TTC549 (cell line): ENCODE data around the gene CPLANE2.

Source experiments
- FAIRE-seq: peaks from 2 replicates; lab custom pipeline; 2012; peaks lifted over from hg19 to GRCh38; lab: Jason Lieb, UNC

CPLANE2 gene

DNA sequence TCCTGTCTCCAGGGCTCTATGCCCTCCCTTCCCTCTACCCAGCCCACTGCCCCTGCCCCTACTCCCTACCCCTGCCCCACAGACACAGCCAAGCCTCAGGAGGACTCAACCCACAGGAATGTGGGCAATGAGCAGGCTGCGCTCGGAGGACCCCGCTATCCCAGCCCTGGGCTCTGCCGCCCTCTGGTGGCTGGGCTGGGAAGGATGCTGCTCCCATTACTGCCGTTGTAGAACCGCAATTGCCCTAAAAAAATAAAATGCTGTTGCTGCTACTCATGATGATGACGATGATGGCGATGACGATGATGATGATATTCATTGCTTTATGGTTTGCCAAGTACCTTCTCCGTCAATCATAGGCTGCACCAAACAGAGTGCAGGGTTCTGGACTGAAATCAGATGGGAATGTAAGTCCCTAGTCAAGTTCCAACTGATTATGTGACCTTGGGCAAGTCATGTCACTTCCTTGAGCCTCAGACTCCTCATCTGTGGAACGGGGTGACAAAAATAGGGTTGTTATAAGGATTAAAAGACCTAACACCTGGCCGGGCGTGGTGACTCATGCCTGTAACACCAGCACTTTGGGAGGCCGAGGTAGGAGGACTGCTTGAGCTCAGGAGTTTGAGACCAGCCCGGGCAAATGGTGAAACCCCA lies 49.1 kb downstream of the CPLANE2 start:
- FAIRE-seq, result no peak

DNA sequence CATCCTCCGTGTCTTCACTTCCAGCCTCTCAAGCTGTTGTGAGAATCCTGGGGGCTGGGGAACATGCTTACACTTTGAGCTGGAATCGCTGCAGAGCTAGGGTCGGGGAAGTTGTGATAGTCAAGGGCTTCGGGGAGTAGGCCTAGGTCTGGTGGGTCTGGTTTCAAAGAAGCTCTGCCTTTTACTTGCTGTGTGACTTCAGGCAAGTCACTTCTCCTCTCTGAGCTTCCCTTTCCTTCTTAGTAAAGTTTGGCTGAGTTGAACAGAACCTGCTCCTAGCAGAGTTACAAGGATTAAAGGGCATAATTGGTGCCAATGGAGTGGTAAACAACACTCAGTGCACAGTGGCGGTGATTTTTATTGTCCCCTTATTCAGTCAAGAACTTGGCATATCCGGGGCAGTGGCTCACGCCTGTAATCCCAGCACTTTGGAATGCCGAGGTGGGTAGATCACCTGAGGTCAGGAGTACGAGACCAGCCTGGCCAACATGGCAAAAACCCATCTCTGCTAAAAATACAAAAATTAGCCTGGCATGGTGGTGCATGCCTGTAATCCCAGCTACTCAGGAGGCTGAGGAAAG lies 50.2 kb downstream of the CPLANE2 start:
- no peak for FAIRE-seq

DNA sequence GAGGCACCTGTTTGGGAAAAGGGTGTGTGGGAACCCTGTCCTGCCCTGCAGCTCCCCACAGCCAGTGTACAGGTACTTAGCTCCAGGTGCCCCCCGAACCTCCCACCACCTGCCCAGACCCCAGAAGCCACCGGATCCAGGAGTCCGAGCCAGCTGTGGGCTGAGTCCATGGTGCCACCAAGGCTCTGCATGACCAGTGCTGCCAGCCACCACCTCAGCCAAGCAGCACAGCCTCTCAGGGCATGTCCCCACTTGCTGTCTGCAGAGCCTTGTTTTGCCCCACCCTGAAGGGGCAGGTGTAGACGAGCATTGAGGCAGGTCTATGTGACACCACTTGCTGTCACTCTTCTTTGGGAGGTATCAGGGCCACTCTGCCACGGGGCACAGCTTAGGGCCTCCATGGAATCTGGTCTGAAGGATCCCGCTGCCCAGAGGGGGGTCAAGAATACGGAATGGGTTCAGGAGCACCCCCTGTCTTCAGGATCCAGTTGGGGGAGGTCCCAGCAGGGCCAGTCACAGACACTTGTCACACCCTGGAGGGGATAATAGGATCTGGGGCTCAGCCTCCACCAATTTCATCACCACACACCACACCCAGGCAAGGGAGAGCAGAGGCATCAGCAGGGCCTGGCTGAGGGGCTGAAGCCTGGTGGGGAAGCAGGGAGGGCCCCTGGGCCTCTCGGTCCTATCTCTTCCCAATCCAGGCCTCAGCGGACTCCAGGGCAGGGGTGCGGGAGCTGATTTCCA lies 52.3 kb downstream of the CPLANE2 start:
- no peak for FAIRE-seq

DNA sequence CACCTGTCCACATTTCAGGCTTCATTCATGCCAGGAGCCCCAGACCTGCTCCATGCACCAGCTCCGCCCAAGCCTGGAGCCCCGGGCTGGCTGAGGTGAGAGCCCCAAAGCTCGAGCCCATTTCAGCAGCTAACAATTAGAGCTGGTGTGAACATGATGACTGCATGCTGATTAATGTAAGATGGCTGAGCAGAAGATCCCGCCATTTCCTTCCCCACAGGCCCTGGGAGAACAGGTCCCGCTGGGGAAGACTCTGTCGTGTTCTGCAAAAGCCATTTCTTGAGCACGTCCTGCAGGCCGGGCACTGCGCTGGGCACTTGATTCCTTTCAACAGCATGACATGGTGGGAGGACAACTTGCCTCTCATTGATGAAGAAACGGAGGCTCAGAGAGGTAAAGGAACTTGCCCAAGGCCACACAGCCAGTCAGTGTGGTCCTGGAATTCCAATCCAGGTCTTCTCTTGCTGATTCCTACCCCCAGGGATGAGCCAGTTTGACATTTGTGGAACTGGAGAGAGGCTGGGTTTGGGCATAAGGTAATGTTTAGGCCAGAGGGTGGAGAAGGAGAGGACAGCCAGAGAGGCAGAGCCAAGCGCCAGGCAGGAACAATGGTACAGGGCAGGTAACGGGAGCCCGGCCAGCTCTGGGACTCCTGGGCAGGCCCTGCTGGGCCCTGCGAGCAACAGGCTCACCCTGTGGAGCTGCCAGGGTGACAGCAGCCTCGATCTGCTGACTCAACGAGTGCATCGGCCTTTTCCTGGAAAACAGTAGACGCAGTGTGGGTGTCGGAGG lies 53.0 kb downstream of the CPLANE2 start:
- FAIRE-seq, result no peak

DNA sequence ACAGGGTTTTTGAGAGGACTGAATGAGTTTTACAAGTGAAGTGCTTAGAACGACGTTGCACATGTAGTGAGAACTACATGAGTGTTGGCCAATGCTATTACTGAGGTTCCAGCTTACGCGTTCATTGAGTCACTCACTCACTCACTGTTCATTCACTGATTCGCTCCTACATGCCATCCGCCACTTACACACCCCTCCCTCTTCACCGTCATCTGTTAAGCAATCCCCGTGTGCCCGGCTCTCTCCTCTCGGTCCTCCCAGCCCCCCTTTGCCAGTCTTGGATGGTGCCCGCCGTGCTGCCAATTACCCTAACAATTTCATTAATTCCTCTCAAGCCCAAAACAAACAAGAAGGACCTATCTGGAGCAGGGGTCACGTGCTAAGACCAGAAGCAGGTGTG lies 53.8 kb downstream of the CPLANE2 start:
- no peak for FAIRE-seq

DNA sequence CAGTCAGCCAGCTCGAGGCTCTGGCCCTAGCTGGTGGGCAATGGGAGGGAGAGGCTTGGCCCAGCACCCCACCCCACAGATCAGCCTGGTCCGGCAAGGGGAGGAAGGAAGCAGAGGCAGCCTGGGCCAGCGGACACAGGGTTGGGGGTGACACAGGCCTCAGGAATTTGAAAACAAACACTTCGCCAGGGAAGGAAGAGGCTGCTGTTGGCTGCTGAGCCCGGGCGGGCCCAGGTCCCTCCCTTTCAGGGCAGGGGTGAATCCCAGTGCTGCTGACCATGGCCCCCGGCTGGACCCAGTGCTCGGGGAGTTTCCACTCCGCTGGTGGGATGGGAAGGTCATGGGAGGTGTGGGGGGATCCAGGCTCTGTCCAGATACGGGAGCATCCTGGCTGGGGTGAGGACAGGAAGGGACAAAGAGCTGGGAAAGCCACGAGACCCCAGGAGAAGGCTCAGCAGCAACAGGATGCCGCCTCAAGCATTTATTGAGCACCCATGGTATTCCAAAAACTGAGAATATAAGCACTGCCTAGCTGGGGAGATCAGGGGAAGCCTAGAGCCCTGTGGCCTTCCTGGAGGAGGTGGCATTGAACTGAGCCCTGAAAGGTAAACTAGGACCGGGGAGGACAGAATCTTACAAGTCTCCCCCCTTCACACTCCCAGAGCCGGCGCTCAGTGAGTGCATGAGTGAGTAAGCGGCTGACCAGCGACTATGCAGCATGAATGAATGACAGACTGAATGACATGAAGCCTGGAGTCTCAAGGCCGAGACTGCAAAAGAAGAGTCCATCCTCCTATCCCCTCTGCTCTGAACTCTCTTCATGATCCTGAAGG lies 54.9 kb downstream of the CPLANE2 start:
- FAIRE-seq, result no peak
